Measurements from ENCODE around the gene PDHA1. TPM values are rescaled to one million over a fixed set of nuclear protein-coding genes. Genes with fewer than 3 reads are reported as not detected.

The PDHA1 gene
- total RNA-seq, 1 donor = 40.8 TPM

GRCh38 chrX:19386679-19387078 is 43.0 kb downstream of the PDHA1 start:
- no peak for DNase-seq (ENCODE audit: low read depth)
- H3K4me3 ChIP-seq (ENCODE audit: low read depth, low read length) = no peak overlapping the region
- no peak for TF ChIP-seq CTCF (IDR thresholded peaks at IDR 0.05; ENCODE audit: insufficient read depth, low read length)

- no peak for TF ChIP-seq CTCF (IDR thresholded peaks at IDR 0.05; ENCODE audit: insufficient read depth, low read length)
- no peak overlapping the region for H3K4me3 ChIP-seq (ENCODE audit: low read depth, low read length)
- no peak for DNase-seq (ENCODE audit: low read depth)
Measured at GRCh38 chrX:19388064-19388679, 44.4 kb downstream of the PDHA1 start.

- TF ChIP-seq CTCF (IDR thresholded peaks at IDR 0.05; ENCODE audit: insufficient read depth, low read length) = no peak
- no peak for DNase-seq (ENCODE audit: low read depth)
- no peak overlapping the region for H3K4me3 ChIP-seq (ENCODE audit: low read depth, low read length)
Measured at GRCh38 chrX:19388741-19389140, 45.0 kb downstream of the PDHA1 start.

GRCh38 chrX:19389227-19389845 is 45.6 kb downstream of the PDHA1 start:
- H3K4me3 ChIP-seq (ENCODE audit: low read depth, low read length) = no peak overlapping the region
- no peak for TF ChIP-seq CTCF (IDR thresholded peaks at IDR 0.05; ENCODE audit: insufficient read depth, low read length)
- DNase-seq (ENCODE audit: low read depth) = no peak

GRCh38 chrX:19392078-19392477 is 48.4 kb downstream of the PDHA1 start:
- H3K4me3 ChIP-seq (ENCODE audit: low read depth, low read length) = no peak overlapping the region
- DNase-seq (ENCODE audit: low read depth) = no peak
- TF ChIP-seq CTCF (IDR thresholded peaks at IDR 0.05; ENCODE audit: insufficient read depth, low read length) = no peak

GRCh38 chrX:19392703-19393102 is 49.0 kb downstream of the PDHA1 start:
- TF ChIP-seq CTCF (IDR thresholded peaks at IDR 0.05; ENCODE audit: insufficient read depth, low read length) = no peak
- DNase-seq (ENCODE audit: low read depth) = no peak
- H3K4me3 ChIP-seq (ENCODE audit: low read depth, low read length) = no peak overlapping the region

GRCh38 chrX:19403696-19404095 is 60.0 kb downstream of the PDHA1 start:
- no peak for TF ChIP-seq CTCF (IDR thresholded peaks at IDR 0.05; ENCODE audit: insufficient read depth, low read length)
- no peak overlapping the region for H3K4me3 ChIP-seq (ENCODE audit: low read depth, low read length)
- DNase-seq (ENCODE audit: low read depth) = no peak
